NCI-H748 (cell line): Measurements from ENCODE around the gene KRTDAP.
A peak's percentile ranks its signal among the peaks of the same experiment; 100 is the strongest.

Experiments
- DNase-seq: peaks from one replicate; lab custom pipeline; 2025; ENCODE audit not compliant: unreplicated experiment; lab: John Stamatoyannopoulos, UW

Gene KRTDAP

GRCh38 chr19:35513628-35514281 is 23.5 kb upstream of the KRTDAP start, which contains the start of gene DMKN:
Gene DMKN, minus strand, starts transcription at chr19:35513649. Its CDS starts 174 bp downstream, at chr19:35513475.
- DNase-seq: no peak

DNA sequence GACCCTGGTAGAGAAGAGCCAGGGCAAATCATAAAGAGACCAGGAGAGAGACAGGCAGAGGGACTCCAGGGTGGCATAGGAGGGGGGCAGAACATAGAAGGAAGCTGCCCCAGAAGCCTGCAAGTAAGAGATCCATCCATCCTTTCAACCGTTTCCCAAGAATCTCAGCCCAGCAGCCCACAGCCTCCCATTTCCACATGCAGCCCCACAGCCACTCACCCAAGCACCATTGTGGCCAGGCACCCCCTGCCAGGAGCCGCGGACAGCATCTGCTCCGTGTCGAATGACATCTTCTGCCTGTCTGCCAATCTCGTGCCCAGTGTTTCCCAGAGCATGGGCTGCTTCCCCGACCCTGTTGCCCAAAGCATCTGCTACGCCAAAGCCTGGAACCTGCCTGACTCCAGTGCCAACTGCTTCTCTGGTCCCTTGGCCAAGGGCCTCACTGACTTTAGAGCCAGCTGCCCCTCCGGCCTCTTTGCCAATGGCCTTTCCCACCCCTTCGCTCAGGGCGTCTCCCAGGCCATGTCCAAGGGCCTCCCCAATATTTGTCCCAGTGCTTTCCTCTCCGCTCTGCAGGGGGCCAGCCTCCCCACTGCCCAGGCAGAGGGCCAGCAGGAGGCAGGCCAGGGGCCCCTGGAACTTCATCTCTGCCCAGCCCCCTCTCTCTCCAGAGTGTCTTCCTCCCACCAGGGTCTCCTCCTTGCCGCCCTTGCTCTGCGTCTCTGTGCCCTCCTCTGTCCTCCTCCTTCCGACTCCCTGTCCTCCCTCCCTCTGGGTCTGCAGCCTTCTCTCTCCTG is 22.8 kb upstream of the KRTDAP start:
- DNase-seq: no peak

- DNase-seq: no peak
Observed at GRCh38 chr19:35511337-35511736, 21.1 kb upstream of the KRTDAP start.

DNA sequence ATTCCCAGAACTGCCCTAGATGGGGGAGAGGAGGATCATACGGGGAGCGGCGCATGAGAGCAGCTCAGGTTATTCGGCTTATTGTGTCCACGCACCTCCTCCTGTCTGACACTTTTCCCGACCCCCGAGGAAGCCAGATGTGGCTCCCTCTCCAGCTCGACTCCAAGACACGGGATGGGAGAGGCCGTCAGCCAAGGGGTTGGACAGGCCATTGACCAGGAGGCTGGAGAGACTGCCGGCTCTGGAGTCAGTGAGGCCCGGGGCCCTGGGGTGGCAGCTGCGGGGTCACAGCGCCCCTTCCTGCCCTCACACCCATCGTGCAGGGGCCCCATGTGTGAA is 20.3 kb upstream of the KRTDAP start:
- DNase-seq: no peak

GRCh38 chr19:35509861-35510625 is 19.8 kb upstream of the KRTDAP start:
- peak; percentile 89 for DNase-seq

- DNase-seq: peak; percentile 85
Observed at GRCh38 chr19:35509018-35509652, 18.9 kb upstream of the KRTDAP start.

- DNase-seq: no peak
Observed at GRCh38 chr19:35508129-35508528, 17.9 kb upstream of the KRTDAP start.

DNA sequence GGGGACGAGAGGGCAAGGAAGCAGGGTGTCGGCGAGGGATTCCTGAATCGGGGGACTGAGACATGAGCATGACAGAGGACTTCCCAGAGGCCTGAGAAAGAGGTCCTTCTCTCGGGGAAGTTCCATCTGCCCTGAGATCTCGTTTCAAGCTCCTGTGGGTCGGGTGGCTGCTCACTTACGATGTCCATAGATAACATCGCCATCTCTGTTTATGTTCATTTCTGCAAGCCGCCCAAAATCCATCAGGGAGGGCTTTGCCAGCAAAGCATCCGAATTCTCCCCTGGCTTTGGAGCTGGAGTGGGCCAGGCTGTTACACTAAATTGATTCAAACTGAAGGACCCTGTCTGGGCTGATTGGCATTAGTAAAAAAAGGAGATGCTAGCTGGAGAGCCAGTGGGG is 17.3 kb upstream of the KRTDAP start:
- DNase-seq: no peak

DNA sequence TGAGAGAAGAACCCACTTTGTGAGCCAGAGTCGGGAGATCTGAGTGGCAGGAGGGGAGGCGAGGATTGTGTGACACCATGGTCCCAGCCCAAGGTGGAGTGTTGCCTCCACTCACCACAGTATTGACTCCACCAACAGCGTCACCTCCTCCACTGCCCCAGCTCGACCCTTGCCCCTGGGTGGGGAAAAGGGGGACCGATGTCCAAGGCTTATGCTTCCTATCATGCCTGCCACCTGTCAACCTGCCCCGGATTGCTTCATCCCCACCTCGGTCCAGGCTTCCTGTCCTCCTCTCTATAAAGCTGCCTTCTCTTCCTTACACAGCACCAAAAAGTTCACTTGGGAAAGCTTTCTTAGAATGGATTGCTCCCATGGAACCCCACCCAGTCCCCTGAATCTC is 15.7 kb upstream of the KRTDAP start:
- DNase-seq: no peak

DNA sequence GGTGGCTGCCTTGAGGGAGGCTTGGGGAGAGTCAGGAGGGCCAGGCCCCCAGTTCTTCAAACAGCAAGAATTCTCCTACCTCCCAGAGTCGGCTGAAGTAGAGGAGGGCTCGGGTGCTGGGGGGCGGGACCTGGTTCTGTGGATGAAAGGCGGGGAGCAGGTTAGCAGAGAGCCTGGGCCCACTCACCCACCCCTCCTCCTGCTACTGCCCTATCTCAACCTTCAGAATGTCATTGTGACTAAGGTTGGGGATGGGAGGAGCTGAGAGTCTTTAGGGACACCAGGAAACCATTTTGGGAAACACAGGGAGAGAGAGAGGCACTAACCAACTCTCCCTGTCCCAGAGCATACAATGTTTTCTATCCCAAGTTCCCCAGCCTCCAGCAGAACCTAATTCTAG is 12.5 kb upstream of the KRTDAP start:
- no peak for DNase-seq

DNA sequence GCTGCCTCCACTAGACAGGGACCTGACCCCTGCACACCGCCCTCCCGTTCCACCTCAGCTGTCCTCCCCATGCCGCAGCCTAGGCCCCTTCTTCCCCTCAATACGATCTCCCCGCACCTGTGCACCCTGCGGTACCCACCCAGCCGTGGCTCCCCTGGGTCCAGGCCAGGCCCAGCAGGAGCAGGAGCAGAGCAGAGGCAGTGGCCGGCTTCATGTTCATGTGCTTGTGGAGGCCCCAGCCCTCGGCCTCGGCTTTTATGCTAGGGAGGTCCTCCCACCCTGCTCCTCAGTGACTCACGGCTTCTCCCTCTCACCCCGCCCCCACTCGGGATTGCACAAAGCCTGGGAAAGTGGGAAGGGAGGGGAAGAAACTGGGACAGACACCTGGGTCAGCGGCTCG is 11.4 kb upstream of the KRTDAP start:
- DNase-seq: no peak

DNA sequence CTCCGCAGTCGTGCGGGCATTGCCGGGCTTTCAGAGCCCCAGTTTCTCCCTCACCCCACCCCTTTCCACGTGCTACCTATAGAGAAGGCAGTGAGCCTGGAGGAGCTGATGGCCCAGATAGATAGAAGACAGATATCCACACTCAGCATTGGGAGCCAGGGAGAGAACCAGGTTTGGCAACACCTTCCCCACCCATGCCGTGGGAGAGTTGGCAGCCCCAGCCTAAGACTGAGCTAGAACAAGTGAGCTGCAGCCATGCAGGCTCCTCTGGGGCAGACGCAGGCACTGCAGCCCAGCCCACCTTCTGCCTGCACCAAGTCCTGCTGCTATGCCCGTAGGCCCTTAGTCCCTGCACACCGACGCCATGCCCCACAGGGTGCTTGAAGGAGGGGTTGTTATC is 10.3 kb upstream of the KRTDAP start:
- no peak for DNase-seq

DNA sequence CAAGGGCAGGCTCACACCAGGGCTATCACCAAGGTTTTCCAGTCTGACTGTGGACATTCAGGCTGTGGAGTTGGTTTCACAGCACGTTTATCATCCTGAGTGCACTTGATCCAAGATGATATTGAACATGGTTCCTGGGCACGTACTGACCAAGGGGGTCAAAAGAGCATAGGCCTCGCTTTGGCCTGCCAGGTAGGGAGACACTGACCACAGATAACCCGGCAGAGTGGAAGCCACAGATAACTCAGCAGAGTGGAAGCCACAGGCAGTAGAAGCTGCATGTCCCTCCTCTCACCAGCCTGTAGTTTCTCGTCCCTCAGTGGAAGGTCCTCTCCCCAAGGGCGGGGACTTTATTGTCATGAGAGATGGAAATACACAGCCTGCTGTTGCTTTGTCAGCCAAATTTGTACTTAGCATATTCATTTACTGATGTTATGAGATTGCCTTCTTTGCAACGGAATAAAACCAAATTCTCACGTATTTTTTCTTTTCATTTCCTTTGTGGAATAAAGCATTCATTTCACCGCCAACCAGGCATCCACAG is 8.8 kb upstream of the KRTDAP start:
- no peak for DNase-seq

GRCh38 chr19:35498220-35498619 is 8.0 kb upstream of the KRTDAP start:
- DNase-seq: no peak

- DNase-seq: no peak
Observed at GRCh38 chr19:35497406-35497805, 7.1 kb upstream of the KRTDAP start.

GRCh38 chr19:35495107-35496064 is 5.1 kb upstream of the KRTDAP start:
- DNase-seq: peak; percentile 65

GRCh38 chr19:35493971-35494370 is 3.7 kb upstream of the KRTDAP start:
- DNase-seq: no peak

- DNase-seq: no peak
Observed at GRCh38 chr19:35491836-35492360, 1.6 kb upstream of the KRTDAP start.

DNA sequence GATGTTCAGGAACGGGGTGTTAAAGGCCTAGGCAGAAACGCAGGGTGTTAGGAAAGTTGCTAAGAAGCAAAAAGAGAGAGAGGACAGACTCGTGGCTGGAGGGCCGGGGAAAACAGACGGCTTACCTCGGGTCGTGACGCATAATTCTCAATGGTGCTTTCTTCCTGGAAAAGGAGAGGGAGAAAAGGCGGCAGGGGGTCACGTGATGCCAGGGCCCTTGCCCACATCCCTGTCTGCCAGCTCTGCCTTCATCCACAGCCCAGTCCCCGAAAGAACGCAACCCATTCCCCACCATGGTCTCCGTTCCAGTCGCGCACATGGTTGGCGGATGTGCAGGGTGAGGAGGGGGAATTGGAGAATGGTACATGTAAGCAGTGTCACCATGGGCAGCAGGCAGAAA is 1.6 kb downstream of the KRTDAP start:
- no peak for DNase-seq

DNA sequence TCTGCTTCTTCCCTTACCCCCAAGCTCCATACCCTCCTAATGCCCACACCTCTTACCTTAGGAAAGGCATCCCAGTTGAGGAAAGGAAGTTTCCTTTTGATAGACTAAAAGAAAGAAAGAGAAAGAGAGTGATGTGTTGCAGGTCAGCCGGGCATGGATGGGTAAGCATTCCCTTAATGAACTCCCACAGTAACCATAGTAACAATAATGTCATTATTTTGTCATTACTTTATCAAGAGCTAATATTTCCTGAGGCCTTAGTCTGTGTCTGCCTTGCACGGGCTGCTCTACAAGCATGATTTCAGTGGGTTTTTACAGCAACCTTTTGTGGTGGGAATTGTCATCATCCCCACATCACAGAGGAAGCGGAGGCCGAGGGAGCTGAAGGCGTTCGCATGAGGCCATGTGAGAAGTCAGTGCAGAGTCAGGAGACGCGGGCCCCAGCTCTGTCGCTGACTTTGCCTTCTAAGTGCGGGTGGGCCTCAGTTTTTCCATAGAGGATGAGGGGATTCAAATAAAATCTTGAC is 2.5 kb downstream of the KRTDAP start:
- no peak for DNase-seq
